H9 (cell line): ENCODE data around the gene RIMBP2. TPM values are rescaled to one million over a fixed set of nuclear protein-coding genes. Genes with fewer than 3 reads are reported as not detected.

Source experiments
- DNase-seq: peaks from one replicate; pipeline ENCODE4 v3.0.0-alpha.2; 2017
- H2AFZ ChIP-seq: one replicate; pipeline ENCODE4 v1.6.1; 2013; ENCODE audit warnings: mild to moderate bottlenecking, low read length, control low read depth, moderate library complexity
- H2AK5ac ChIP-seq: 2 replicates; pipeline ENCODE4 v1.6.1; 2013; ENCODE audit warnings: low read length, control low read depth, mixed read lengths; ENCODE audit not compliant: insufficient read length
- H2BK120ac ChIP-seq: one replicate; pipeline ENCODE4 v1.6.1; 2013; ENCODE audit warnings: low read depth, mild to moderate bottlenecking, low read length, control low read depth, inconsistent platforms; ENCODE audit not compliant: poor library complexity, severe bottlenecking
- H2BK12ac ChIP-seq: 2 replicates; pipeline ENCODE4 v1.6.1; 2013; ENCODE audit warnings: low read length, control low read depth, mixed read lengths, low read depth; ENCODE audit not compliant: insufficient read length
- H2BK15ac ChIP-seq: 2 replicates; pipeline ENCODE4 v1.6.1; 2013; ENCODE audit warnings: low read depth, low read length, control low read depth
- H2BK20ac ChIP-seq: one replicate; pipeline ENCODE4 v1.6.1; 2013; ENCODE audit warnings: low read depth, mild to moderate bottlenecking, low read length, control low read depth, inconsistent platforms; ENCODE audit not compliant: poor library complexity, severe bottlenecking
- H2BK5ac ChIP-seq: 2 replicates; pipeline ENCODE4 v1.6.1; 2013; ENCODE audit warnings: low read length, control low read depth, mixed read lengths; ENCODE audit not compliant: insufficient read length
- H3K14ac ChIP-seq: 2 replicates; pipeline ENCODE4 v1.6.1; 2013; ENCODE audit warnings: low read length, control low read depth; ENCODE audit not compliant: insufficient read depth
- H3K18ac ChIP-seq: 2 replicates; pipeline ENCODE4 v1.6.1; 2013; ENCODE audit warnings: low read depth, mild to moderate bottlenecking, mixed read lengths, low read length, control low read depth; ENCODE audit not compliant: insufficient read length
- H3K23ac ChIP-seq: 2 replicates; pipeline ENCODE4 v1.6.1; 2013; ENCODE audit warnings: low read length, control low read depth, mixed read lengths, low read depth; ENCODE audit not compliant: insufficient read length
- H3K23me2 ChIP-seq: 2 replicates; pipeline ENCODE4 v1.6.1; 2013; ENCODE audit warnings: low read depth, mild to moderate bottlenecking, mixed read lengths, low read length, control low read depth; ENCODE audit not compliant: insufficient read length, poor library complexity, severe bottlenecking
- H3K27ac ChIP-seq: 2 replicates; pipeline ENCODE4 v1.5.1; 2013; ENCODE audit warnings: low read length, control low read depth, mixed read lengths, low read depth; ENCODE audit not compliant: insufficient read length
- H3K27me3 ChIP-seq: 2 replicates; pipeline ENCODE4 v1.6.1; 2013; ENCODE audit warnings: low read length, control low read depth, inconsistent platforms; ENCODE audit not compliant: insufficient read depth
- H3K4ac ChIP-seq: 2 replicates; pipeline ENCODE4 v1.6.1; 2013; ENCODE audit warnings: low read depth, mild to moderate bottlenecking, control low read depth, inconsistent platforms, low read length, moderate library complexity
- H3K4me1 ChIP-seq: 2 replicates; pipeline ENCODE4 v1.6.1; 2013; ENCODE audit warnings: low read length, control low read depth, inconsistent platforms; ENCODE audit not compliant: insufficient read depth
- H3K4me2 ChIP-seq: 2 replicates; pipeline ENCODE4 v1.6.1; 2013; ENCODE audit warnings: low read length, control low read depth, mixed read lengths; ENCODE audit not compliant: insufficient read length, insufficient read depth
- H3K56ac ChIP-seq: 2 replicates; pipeline ENCODE4 v1.6.1; 2013; ENCODE audit warnings: low read depth, mild to moderate bottlenecking, mixed read lengths, low read length, control low read depth; ENCODE audit not compliant: insufficient read length
- H3K79me1 ChIP-seq: 2 replicates; pipeline ENCODE4 v1.6.1; 2013; ENCODE audit warnings: low read depth, mild to moderate bottlenecking, moderate library complexity, low read length, control low read depth, inconsistent platforms; ENCODE audit not compliant: insufficient read depth, poor library complexity, severe bottlenecking
- H3K79me2 ChIP-seq: 2 replicates; pipeline ENCODE4 v1.6.1; 2013; ENCODE audit warnings: low read length, control low read depth, inconsistent platforms; ENCODE audit not compliant: insufficient read depth
- H3K9ac ChIP-seq: 2 replicates; pipeline ENCODE4 v1.6.1; 2013; ENCODE audit warnings: low read length, control low read depth, mixed read lengths; ENCODE audit not compliant: insufficient read length; ENCODE audit errors: extremely low read depth
- H3K9me3 ChIP-seq: one replicate; pipeline ENCODE4 v1.6.1; 2013; ENCODE audit warnings: low read depth, low read length, inconsistent platforms; ENCODE audit not compliant: control insufficient read depth
- H3T11ph ChIP-seq: one replicate; pipeline ENCODE4 v1.6.1; 2013; ENCODE audit warnings: mild to moderate bottlenecking, low read length, control low read depth, inconsistent platforms
- H4K20me1 ChIP-seq: one replicate; pipeline ENCODE4 v1.6.1; 2013; ENCODE audit not compliant: control insufficient read depth, insufficient read length, insufficient read depth
- H4K5ac ChIP-seq: 2 replicates; pipeline ENCODE4 v1.6.1; 2013; ENCODE audit warnings: low read depth, mild to moderate bottlenecking, mixed read lengths, low read length, control low read depth; ENCODE audit not compliant: insufficient read length
- H4K8ac ChIP-seq: replicated peaks from 2 replicates; pipeline ENCODE4 v1.6.1; 2013; ENCODE audit warnings: low read length, control low read depth, mixed read lengths, low read depth; ENCODE audit not compliant: insufficient read length
- H4K91ac ChIP-seq: 2 replicates; pipeline ENCODE4 v1.6.1; 2013; ENCODE audit warnings: low read depth, mild to moderate bottlenecking, moderate library complexity, mixed read lengths, low read length, control low read depth; ENCODE audit not compliant: insufficient read length
- H3K27ac Mint-ChIP-seq, 3 experiments: 2 replicates in 2 of 3; 3 replicates in 1 of 3; pipeline ENCODE4 v1.8.0; 2020 to 2021; ENCODE audit warnings: mixed read lengths in 3 of 3, mild to moderate bottlenecking in 1 of 3, moderate library complexity in 1 of 3
- H3K27me3 Mint-ChIP-seq: 2 replicates; pipeline ENCODE4 v1.8.0; 2021; ENCODE audit warnings: low read depth, mild to moderate bottlenecking, moderate library complexity, mixed read lengths
- H3K36me3 Mint-ChIP-seq, 3 experiments: 2 replicates in 2 of 3; 3 replicates in 1 of 3; pipeline ENCODE4 v1.8.0; 2020 to 2021; ENCODE audit warnings: low read depth in 3 of 3, mixed read lengths in 3 of 3; ENCODE audit not compliant: insufficient read depth in 1 of 3
- H3K4me1 Mint-ChIP-seq, 2 experiments: 2 replicates each; pipeline ENCODE4 v1.8.0; 2020; ENCODE audit warnings: mixed read lengths in 2 of 2
- H3K4me3 Mint-ChIP-seq, 2 experiments: 2 replicates in 1 of 2; 3 replicates in 1 of 2; pipeline ENCODE4 v1.8.0; 2020 to 2021; ENCODE audit warnings: mild to moderate bottlenecking in 2 of 2, mixed read lengths in 2 of 2, moderate library complexity in 1 of 2
- H3K9me3 Mint-ChIP-seq, 2 experiments: 2 replicates in 1 of 2; 3 replicates in 1 of 2; pipeline ENCODE4 v1.8.0; 2020; ENCODE audit warnings: mild to moderate bottlenecking in 2 of 2, mixed read lengths in 2 of 2, moderate library complexity in 1 of 2
- WGBS: extraction: QIAGEN DNeasy Blood & Tissue Kit; methylation state at CpG from one replicate; pipeline ENCODE4 v1.1.7; 2013; ENCODE audit warnings: missing lambda C conversion rate, low lambda C conversion rate, mixed read lengths; ENCODE audit not compliant: insufficient read length; ENCODE audit errors: extremely low coverage; 5-methylcytosine and 5-hydroxymethylcytosine counted together
- total RNA-seq: library from RNA; stranded (reverse); gene quantifications from 2 replicates; pipeline ENCODE4 v1.2.1, GENCODE V29; 2021
- TF ChIP-seq, protein P1 (sequence below): fragments of 200-600 bp; sonication (generic); conservative IDR thresholded peaks from 3 replicates; pipeline ENCODE4 v1.8.0; 2021; ENCODE audit warnings: antibody characterized with exemption, mild to moderate bottlenecking

Gene RIMBP2
- total RNA-seq, 1 experiment from 2014 or later, result 0.70 TPM

DNA sequence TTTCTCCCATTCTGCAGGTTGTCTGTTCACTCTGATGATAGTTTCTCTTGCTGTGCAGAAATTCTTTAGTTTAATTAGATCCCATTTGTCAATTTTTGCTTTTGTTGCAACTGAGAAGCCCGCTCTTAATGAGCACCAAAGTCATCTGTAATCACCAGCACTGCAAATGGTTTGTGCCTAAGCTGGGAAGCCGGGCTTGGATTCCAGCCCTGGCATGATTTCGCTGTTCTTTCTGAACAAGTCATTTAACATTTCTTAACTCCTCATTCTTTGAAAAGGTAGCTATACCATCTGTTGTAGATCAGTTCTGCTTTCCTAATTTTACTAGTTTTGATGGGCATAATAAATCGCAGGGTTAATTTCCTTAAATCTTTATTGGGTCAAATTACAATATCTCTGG lies 346.3 kb downstream of the RIMBP2 start:
- H4K20me1 ChIP-seq, result no peaks in the 10 kb centered on the region
- H3K4me3 Mint-ChIP-seq, result no peak overlapping the region
- DNase-seq, result no peak
- H3K18ac ChIP-seq, result no peak overlapping the region
- no peak overlapping the region for H2BK15ac ChIP-seq
- no peak overlapping the region for H2AK5ac ChIP-seq
- H3K36me3 Mint-ChIP-seq, result no peaks in the 10 kb centered on the region
- no peaks in the 10 kb centered on the region for H3K9me3 Mint-ChIP-seq
- no peaks in the 10 kb centered on the region for H3K23me2 ChIP-seq
- TF ChIP-seq, protein P1, sequence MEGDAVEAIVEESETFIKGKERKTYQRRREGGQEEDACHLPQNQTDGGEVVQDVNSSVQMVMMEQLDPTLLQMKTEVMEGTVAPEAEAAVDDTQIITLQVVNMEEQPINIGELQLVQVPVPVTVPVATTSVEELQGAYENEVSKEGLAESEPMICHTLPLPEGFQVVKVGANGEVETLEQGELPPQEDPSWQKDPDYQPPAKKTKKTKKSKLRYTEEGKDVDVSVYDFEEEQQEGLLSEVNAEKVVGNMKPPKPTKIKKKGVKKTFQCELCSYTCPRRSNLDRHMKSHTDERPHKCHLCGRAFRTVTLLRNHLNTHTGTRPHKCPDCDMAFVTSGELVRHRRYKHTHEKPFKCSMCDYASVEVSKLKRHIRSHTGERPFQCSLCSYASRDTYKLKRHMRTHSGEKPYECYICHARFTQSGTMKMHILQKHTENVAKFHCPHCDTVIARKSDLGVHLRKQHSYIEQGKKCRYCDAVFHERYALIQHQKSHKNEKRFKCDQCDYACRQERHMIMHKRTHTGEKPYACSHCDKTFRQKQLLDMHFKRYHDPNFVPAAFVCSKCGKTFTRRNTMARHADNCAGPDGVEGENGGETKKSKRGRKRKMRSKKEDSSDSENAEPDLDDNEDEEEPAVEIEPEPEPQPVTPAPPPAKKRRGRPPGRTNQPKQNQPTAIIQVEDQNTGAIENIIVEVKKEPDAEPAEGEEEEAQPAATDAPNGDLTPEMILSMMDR, result no peak
- no peak overlapping the region for H2AFZ ChIP-seq
- H2BK120ac ChIP-seq, result no peak overlapping the region
- H3K23ac ChIP-seq, result no peak overlapping the region
- H3K4me2 ChIP-seq, result no peak overlapping the region
- no peak overlapping the region for H3K14ac ChIP-seq
- H3K27ac ChIP-seq, result no peak overlapping the region
- H3T11ph ChIP-seq, result no peak overlapping the region
- H3K27me3 ChIP-seq, result no peaks in the 10 kb centered on the region; the same call in 1 of the 2 replicates
- no peaks in the 10 kb centered on the region; the same call in 1 of the 2 replicates for H3K4me1 ChIP-seq
- no peak overlapping the region for H3K4ac ChIP-seq
- H3K79me1 ChIP-seq, result no peaks in the 10 kb centered on the region
- H3K56ac ChIP-seq, result no peak overlapping the region
- no CpG with 5 or more reads among the region's 4 CpGs for WGBS
- H4K8ac ChIP-seq, result no peak overlapping the region
- H3K9me3 ChIP-seq, result no peaks in the 10 kb centered on the region
- H4K5ac ChIP-seq, result no peak overlapping the region
- H3K27me3 Mint-ChIP-seq, result peaks cover 27% of the 10 kb centered on the region
- H2BK5ac ChIP-seq, result no peak overlapping the region
- no peak overlapping the region for H3K27ac Mint-ChIP-seq
- H2BK20ac ChIP-seq, result no peak overlapping the region
- H2BK12ac ChIP-seq, result no peak overlapping the region
- H4K91ac ChIP-seq, result no peak overlapping the region
- H3K79me2 ChIP-seq, result no peaks in the 10 kb centered on the region
- peaks cover 6 to 9% of the 10 kb centered on the region in 2 experiments; a peak in 3 of 4 replicates for H3K4me1 Mint-ChIP-seq
- no peak overlapping the region for H3K9ac ChIP-seq
